ENCODE measurements around the gene CEACAM19.

CEACAM19 gene

GRCh38 chr19:44643605-44644401 is 27.5 kb upstream of the CEACAM19 start, which contains the start of gene PVR:
Gene PVR, plus strand, starts transcription at chr19:44643910. Its CDS starts 187 bp downstream, at chr19:44644097.
- peak; percentile 6 to 84 (median 66) for DNase-seq
- intact Hi-C loops (cut with DNase I), result no loop called here

DNA sequence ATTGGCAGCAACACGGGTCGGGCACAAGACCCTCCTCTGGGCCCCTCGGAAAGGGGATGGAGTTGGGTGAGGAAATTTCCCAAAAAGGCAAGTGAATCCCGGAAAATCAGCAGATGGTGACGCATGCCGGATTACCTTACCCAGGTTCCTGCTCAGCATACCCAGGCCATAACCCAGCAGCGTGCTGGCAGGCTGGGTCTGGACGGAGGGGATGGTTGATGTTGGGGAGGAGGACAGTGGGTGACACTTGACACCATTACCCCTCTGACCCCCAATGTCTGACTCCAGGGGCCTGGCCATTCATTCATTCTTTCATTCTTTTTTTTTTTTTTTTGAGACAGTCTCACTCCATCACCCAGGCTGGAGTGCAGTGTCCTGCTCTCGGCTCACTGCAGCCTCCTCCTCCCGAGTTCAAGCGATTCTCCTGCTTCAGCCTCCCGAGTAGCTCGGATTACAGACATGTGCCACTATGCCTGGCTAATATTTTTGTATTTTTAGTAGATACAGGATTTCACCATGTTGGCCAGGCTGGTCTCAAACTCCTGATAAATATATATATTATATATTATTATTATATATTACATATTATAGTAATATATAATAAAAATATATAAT is 26.8 kb upstream of the CEACAM19 start:
- peak in 35 of 42 donors; percentile 5 to 70 (median 28) for DNase-seq
- intact Hi-C loops (cut with DNase I), result no loop called here

DNA sequence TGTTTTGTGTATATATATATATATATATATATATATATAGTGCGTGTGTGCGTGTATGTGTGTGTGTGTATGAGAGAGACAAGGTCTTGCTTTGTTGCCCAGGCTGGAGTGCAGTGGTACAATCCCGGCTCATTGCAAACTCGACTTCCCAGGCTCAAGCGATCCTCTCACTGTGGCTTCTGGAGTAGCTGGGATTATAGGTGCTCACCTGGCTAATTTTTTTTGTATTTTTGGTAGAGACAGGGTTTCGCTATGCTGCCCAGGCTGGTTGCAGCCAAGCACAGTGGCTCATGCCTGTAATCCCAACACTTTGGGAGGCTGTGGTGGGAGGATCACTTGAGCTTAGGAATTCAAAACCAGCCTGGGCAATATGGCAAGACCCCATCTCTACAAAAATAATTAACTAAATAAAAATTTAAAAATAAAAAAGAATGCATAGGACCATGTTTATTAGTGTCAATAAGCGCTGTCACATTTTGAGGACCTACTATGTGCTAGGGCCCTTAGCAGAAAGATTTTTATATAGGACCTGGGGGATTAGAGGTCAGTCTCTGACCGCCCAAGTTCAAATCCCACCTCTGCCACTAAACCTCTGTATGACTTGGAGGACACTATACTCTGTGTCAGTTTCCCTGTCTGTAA is 25.8 kb upstream of the CEACAM19 start:
- DNase-seq, result no peak
- intact Hi-C loops (cut with DNase I), result no loop called here

GRCh38 chr19:44646049-44646416 is 25.2 kb upstream of the CEACAM19 start:
- no peak for DNase-seq
- intact Hi-C loops (cut with DNase I), result no loop called here

GRCh38 chr19:44647144-44647543 is 24.1 kb upstream of the CEACAM19 start:
- no peak for DNase-seq

GRCh38 chr19:44648631-44649251 is 22.5 kb upstream of the CEACAM19 start:
- intact Hi-C loops (cut with DNase I), result no loop called here
- DNase-seq, result no peak

More at GRCh38 chr19:44647144-44647543, 24.1 kb upstream of the CEACAM19 start:
- intact Hi-C loops (cut with DNase I), result no loop called here

DNA sequence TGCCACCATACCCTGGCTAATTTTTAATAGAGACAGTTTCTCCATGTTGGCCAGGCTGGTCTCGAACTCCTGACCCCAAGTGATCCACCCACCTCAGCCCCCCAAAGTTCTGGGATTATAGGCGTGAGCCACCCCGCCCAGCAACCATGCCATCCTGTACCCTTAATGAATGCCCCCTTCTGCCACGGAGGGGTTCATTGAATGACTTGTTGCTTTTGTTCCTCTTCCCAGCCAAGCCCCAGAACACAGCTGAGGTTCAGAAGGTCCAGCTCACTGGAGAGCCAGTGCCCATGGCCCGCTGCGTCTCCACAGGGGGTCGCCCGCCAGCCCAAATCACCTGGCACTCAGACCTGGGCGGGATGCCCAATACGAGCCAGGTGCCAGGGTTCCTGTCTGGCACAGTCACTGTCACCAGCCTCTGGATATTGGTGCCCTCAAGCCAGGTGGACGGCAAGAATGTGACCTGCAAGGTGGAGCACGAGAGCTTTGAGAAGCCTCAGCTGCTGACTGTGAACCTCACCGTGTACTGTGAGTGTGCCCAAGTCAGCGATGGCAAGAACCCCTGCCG is 21.6 kb upstream of the CEACAM19 start:
- DNase-seq, result no peak
- intact Hi-C loops (cut with DNase I), result loop anchor here (10.0 kb wide), 1 partner anchor 75 kb away; no protein-coding TSS in a partner anchor

- DNase-seq, result no peak
- intact Hi-C loops (cut with DNase I), result loop anchor here (10.0 kb wide), 1 partner anchor 79 kb away; no protein-coding TSS in a partner anchor
These were observed 17.9 kb upstream of the CEACAM19 start for GRCh38 chr19:44653343-44653742.

DNA sequence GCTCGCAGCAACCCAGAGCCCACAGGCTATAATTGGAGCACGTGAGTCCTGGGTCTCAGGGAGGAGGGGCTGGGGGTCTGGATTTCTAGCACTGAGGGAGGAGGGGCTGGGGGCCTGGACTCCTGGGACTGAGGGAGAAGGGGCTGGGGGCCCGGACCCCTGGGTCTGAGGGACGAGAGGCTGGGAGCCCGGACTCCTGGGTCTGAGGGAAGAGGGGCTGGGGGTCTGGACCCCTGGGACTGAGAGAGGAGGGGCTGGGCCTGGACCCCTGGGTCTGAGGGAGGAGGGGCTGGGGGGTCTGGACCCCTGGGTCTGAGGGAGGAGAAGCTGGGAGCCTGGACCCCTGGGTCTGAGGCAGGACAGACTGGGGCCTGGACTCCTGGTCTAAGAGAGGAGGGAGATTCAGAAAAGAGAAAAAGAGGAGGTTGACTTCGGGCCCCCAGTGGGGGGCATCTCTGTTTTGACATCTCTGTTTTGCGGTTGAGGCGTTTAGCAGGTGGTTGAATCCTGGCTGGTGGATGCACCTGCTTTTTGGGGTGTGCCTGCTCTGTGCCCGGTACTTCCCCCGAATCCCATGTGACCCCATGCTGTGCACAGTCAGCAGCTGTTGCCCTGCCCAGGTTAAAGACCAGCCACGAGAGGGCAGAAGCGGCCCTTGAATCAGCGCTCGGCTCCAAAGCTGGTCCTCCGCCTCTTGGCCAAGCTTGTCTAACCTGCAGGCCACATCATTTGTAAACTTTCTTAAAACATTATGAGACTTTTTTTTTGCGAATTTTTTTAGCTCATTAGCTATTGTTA is 17.1 kb upstream of the CEACAM19 start:
- intact Hi-C loops (cut with DNase I), result loop anchor here (10.0 kb wide), 1 partner anchor 79 kb away; no protein-coding TSS in a partner anchor
- DNase-seq, result peak; percentile 13 to 76 (median 49)

- intact Hi-C loops (cut with DNase I), result loop anchor here (10.0 kb wide), 1 partner anchor 83 kb away; no protein-coding TSS in a partner anchor
- DNase-seq, result peak; percentile 7 to 83 (median 51)
These were observed 13.9 kb upstream of the CEACAM19 start for GRCh38 chr19:44657211-44657921.

DNA sequence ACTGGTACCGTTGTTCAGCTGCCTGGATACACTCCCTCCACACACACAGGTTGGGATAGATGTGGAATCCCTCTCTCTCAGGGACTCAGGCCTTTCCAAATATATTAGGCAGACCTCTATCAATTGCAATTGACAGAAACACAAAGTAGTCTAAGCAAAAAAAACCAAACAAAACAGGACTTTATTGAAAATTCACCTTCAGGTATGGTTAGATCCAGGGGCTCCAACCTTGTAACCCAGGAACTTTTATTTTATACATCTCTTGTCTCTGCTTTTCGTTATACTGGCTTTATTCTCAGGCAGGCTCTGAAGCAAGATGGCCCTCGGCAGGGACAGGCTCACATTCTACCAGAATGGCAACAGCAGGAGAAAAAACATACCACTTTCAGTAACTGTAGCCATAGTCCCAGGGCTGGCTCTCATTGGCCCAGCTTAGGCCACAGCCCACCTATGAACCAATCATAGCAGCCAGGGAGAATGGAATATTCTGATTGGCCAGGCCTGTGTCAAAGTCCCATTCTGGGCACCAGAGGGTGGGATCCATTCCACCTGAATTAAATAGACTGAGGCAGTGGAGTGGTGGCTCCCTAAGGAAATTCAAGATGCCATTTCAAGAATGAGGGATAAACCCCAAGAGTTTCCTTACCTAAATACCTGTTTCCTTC is 13.1 kb upstream of the CEACAM19 start:
- no peak for DNase-seq
- intact Hi-C loops (cut with DNase I), result loop anchor here (10.0 kb wide), 1 partner anchor 83 kb away; no protein-coding TSS in a partner anchor

DNA sequence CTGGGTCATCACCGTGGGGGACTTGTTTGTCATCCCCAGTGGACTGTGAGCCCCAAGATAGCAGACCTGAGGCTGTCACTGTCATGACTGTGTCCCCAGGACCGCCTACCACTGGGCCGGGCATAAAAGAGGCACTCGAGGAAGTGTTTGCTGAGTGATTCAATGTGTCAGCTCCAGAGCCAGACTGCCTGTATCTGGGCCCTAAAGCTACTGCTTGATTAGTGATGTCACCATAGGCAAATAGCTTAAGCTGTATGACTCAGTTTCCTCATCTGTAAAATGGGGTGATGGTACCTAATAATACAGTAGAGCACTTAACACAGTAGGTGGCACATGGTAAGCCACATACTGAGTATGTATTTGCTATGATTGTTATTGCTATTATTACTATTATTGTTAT is 11.2 kb upstream of the CEACAM19 start:
- intact Hi-C loops (cut with DNase I), result no loop called here
- no peak for DNase-seq

GRCh38 chr19:44661205-44661604 is 10.1 kb upstream of the CEACAM19 start:
- intact Hi-C loops (cut with DNase I), result no loop called here
- DNase-seq, result no peak

- intact Hi-C loops (cut with DNase I), result no loop called here
- no peak for DNase-seq
These were observed 9.4 kb upstream of the CEACAM19 start for GRCh38 chr19:44661904-44662303.

DNA sequence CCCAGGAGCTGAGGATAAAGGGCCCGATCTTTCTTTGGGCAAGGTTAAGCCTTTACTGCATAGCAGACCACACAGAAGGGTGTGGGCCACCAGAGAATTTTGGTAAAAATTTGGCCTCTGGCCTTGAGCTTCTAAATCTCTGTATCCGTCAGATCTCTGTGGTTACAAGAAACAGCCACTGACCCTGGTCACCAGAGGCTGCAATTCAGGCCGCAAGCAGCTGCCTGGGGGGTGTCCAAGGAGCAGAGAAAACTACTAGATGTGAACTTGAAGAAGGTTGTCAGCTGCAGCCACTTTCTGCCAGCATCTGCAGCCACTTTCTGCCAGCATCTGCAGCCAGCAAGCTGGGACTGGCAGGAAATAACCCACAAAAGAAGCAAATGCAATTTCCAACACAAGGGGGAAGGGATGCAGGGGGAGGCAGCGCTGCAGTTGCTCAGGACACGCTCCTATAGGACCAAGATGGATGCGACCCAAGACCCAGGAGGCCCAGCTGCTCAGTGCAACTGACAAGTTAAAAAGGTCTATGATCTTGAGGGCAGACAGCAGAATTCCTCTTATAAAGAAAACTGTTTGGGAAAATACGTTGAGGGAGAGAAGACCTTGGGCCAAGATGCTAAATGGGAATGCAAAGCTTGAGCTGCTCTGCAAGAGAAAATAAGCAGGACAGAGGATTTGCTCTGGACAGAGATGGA is 8.4 kb upstream of the CEACAM19 start:
- intact Hi-C loops (cut with DNase I), result no loop called here
- peak in 1 of 42 donors; percentile 3 for DNase-seq

DNA sequence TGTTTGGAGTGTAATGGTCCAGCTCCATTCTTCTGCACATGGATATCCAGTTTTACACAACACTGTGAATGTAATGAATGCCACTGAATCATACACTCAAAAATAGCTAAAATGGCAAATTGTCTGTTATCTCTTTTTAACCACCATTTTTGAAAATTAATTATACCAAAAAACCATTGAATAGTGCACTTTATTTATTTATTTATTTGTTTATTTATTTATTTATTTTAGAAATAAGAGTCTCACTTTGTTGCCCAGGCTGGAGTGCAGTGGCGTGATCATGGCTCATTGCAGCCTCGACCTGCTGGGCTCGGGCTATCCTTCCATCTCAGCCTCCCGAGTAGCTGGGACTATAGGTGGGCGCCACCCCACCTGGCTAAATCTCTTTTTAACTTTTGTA is 7.3 kb upstream of the CEACAM19 start:
- intact Hi-C loops (cut with DNase I), result no loop called here

More for the DNA sequence above, 7.3 kb upstream of the CEACAM19 start:
- no peak for DNase-seq

All from head of caudate nucleus (tissue), 42 donors.